ENCODE results near the gene LRRFIP1. TPM values are rescaled to one million over a fixed set of nuclear protein-coding genes. Genes with fewer than 3 reads are reported as not detected.
A peak's percentile ranks its signal among the peaks of the same experiment; 100 is the strongest.

Gene LRRFIP1
- total and polyA plus RNA-seq, 10 of the 15 experiments (the other 5 are each of a cell fraction or from before 2014, with no cell fraction given): 36.2 to 120 (median 74.3) TPM

- TF ChIP-seq ZNF592 (IDR thresholded peaks at IDR 0.05) (0 out of 2 replicates have a peak, but pooled peaks have one; percentile 13), USF1 (IDR thresholded peaks at IDR 0.05; ENCODE audit: borderline replicate concordance, extremely low read length, insufficient read depth, low read depth, low read length) (no peak), JUND (IDR thresholded peaks at IDR 0.05; ENCODE audit: low read depth, low read length) (no peak), IKZF1 (conservative IDR thresholded peaks at IDR 0.05) (peak; percentile 60; the same call in 1 of the 2 replicates), E4F1 (IDR thresholded peaks at IDR 0.05; ENCODE audit: borderline replicate concordance, partially characterized antibody) (no peak), POU2F2 (IDR thresholded peaks at IDR 0.05; ENCODE audit: borderline replicate concordance, low read depth, low read length) (no peak), ZNF274 (IDR thresholded peaks at IDR 0.05; ENCODE audit: insufficient read depth, insufficient read length) (no peak), SMC3 (IDR thresholded peaks at IDR 0.05; ENCODE audit: borderline replicate concordance, low read length) (peak; percentile 90), IKZF2 (IDR thresholded peaks at IDR 0.05) (peak in 1 of 2 experiments; percentile 36; a peak in 1 of 4 replicates), FOXK2 (IDR thresholded peaks at IDR 0.05) (peak; percentile 22; the same call in 1 of the 2 replicates), NFIC (IDR thresholded peaks at IDR 0.05; ENCODE audit: low read depth, low read length) (no peak), SKIL (IDR thresholded peaks at IDR 0.05; ENCODE audit: low read depth, poor library complexity, severe bottlenecking) (no peak), RB1 (IDR thresholded peaks at IDR 0.05; ENCODE audit: borderline replicate concordance) (peak; percentile 61; the same call in 1 of the 2 replicates), BCL11A (IDR thresholded peaks at IDR 0.05; ENCODE audit: low read depth, low read length) (no peak), YY1 (IDR thresholded peaks at IDR 0.05; ENCODE audit: low read depth, low read length) (peak; percentile 79), TCF12 (IDR thresholded peaks at IDR 0.05; ENCODE audit: low read depth, low read length) (0 out of 2 replicates have a peak, but pooled peaks have one; percentile 28), NBN (IDR thresholded peaks at IDR 0.05) (peak; percentile 48; the same call in 1 of the 2 replicates), PKNOX1 (IDR thresholded peaks at IDR 0.05) (peak; percentile 63; the same call in 1 of the 2 replicates)
Observed at GRCh38 chr2:237673130-237674001, 46.0 kb downstream of the LRRFIP1 start (continued).

Measured in GM12878 (cell line).